GM23338 (cell line): Measurements from ENCODE around the gene ZIC2. TPM values are rescaled to one million over a fixed set of nuclear protein-coding genes. Genes with fewer than 3 reads are reported as not detected.

ENCODE experiments used
- ATAC-seq: fragments of 200-7000 bp; cut with Tn5 transposase; 3 replicates; pipeline ENCODE4 v1.9.1; 2020
- DNase-seq: peaks from one replicate; pipeline ENCODE4 v3.0.0-alpha.2; 2015; ENCODE audit warnings: low spot score
- H2AFZ ChIP-seq: fragments of 200-600 bp; sonication (generic); 2 replicates; pipeline ENCODE4 v1.8.0; 2016; ENCODE audit warnings: antibody characterized with exemption, mild to moderate bottlenecking, moderate library complexity
- H3F3A ChIP-seq: fragments of 200-600 bp; sonication (generic); replicated peaks from 2 replicates; pipeline ENCODE4 v1.8.0; 2017; ENCODE audit warnings: antibody characterized with exemption, mixed run types, low read depth
- H3K27ac ChIP-seq: fragments of 200-600 bp; sonication (generic); 2 replicates; pipeline ENCODE4 v1.6.1; 2016; ENCODE audit warnings: low read depth
- H3K27me3 ChIP-seq: fragments of 200-600 bp; sonication (generic); 2 replicates; pipeline ENCODE4 v1.8.0; 2016; ENCODE audit warnings: mild to moderate bottlenecking, mixed run types, moderate library complexity; ENCODE audit not compliant: insufficient read depth
- H3K36me3 ChIP-seq: fragments of 200-600 bp; sonication (generic); 2 replicates; pipeline ENCODE4 v1.8.0; 2016; ENCODE audit warnings: mild to moderate bottlenecking; ENCODE audit not compliant: insufficient read depth
- H3K4me1 ChIP-seq: fragments of 200-600 bp; sonication (generic); 2 replicates; pipeline ENCODE4 v1.8.0; 2016; ENCODE audit warnings: mild to moderate bottlenecking, moderate library complexity; ENCODE audit not compliant: insufficient read depth
- H3K4me2 ChIP-seq: fragments of 200-600 bp; sonication (generic); 2 replicates; pipeline ENCODE4 v1.7.1; 2017; ENCODE audit warnings: mixed run types
- H3K4me3 ChIP-seq: fragments of 200-600 bp; sonication (generic); 2 replicates; pipeline ENCODE4 v1.6.1; 2016; ENCODE audit warnings: mixed run types
- H3K79me2 ChIP-seq: fragments of 200-600 bp; sonication (generic); replicated peaks from 2 replicates; pipeline ENCODE4 v1.8.0; 2017; ENCODE audit warnings: mild to moderate bottlenecking; ENCODE audit not compliant: insufficient read depth
- H3K9me2 ChIP-seq: fragments of 200-600 bp; sonication (generic); 2 replicates; pipeline ENCODE4 v1.8.0; 2017; ENCODE audit not compliant: insufficient read depth
- H4K20me1 ChIP-seq: fragments of 200-600 bp; sonication (generic); replicated peaks from 2 replicates; pipeline ENCODE4 v1.8.0; 2017; ENCODE audit warnings: mild to moderate bottlenecking; ENCODE audit not compliant: insufficient read depth
- H3K27ac Mint-ChIP-seq: 2 replicates; pipeline ENCODE4 v1.8.0; 2020; ENCODE audit warnings: inconsistent platforms, mild to moderate bottlenecking, moderate library complexity, mixed read lengths
- H3K27me3 Mint-ChIP-seq: 3 replicates; pipeline ENCODE4 v1.8.0; 2022; ENCODE audit warnings: low read depth, mild to moderate bottlenecking, moderate library complexity, mixed read lengths, inconsistent platforms; ENCODE audit not compliant: insufficient read depth, poor library complexity
- H3K36me3 Mint-ChIP-seq: 3 replicates; pipeline ENCODE4 v1.8.0; 2021; ENCODE audit warnings: low read depth, mild to moderate bottlenecking, inconsistent platforms, moderate library complexity, mixed read lengths
- H3K4me1 Mint-ChIP-seq: 3 replicates; pipeline ENCODE4 v1.8.0; 2020; ENCODE audit warnings: mild to moderate bottlenecking, inconsistent platforms, mixed read lengths
- H3K4me3 Mint-ChIP-seq: 3 replicates; pipeline ENCODE4 v1.8.0; 2021; ENCODE audit warnings: moderate library complexity, mild to moderate bottlenecking, inconsistent platforms, mixed read lengths
- H3K9me3 Mint-ChIP-seq: 3 replicates; pipeline ENCODE4 v1.8.0; 2020; ENCODE audit warnings: moderate library complexity, mild to moderate bottlenecking, inconsistent platforms, mixed read lengths
- CREB1 ChIP-seq: fragments of 250-450 bp; sonication (Bioruptor Pico); IDR thresholded peaks from 2 replicates; pipeline ENCODE4 v1.5.0; 2020; ENCODE audit warnings: low read depth, mild to moderate bottlenecking, moderate library complexity
- EZH2 ChIP-seq: fragments of 200-600 bp; sonication (generic); IDR thresholded peaks from one replicate; pipeline ENCODE4 v1.8.0; 2017; ENCODE audit warnings: antibody characterized with exemption, mild to moderate bottlenecking, low read depth; ENCODE audit not compliant: unreplicated experiment
- NANOG ChIP-seq: IDR thresholded peaks from 2 replicates; pipeline ENCODE4 v1.6.1; 2016; ENCODE audit warnings: antibody characterized with exemption, borderline replicate concordance
- POLR2AphosphoS5 ChIP-seq: IDR thresholded peaks from 2 replicates; pipeline ENCODE4 v1.6.1; 2016; ENCODE audit warnings: antibody characterized with exemption, low read depth
- STAT1 ChIP-seq: IDR thresholded peaks from one replicate; pipeline ENCODE4 v1.6.1; 2016; ENCODE audit warnings: antibody characterized with exemption; ENCODE audit not compliant: unreplicated experiment
- ZNF114 ChIP-seq: fragments of 250-450 bp; sonication (Bioruptor Pico); IDR thresholded peaks from 2 replicates; pipeline ENCODE4 v1.5.0; 2020; ENCODE audit warnings: mild to moderate bottlenecking, moderate library complexity
- ZNF331 ChIP-seq: fragments of 250-450 bp; sonication (Bioruptor Pico); IDR thresholded peaks from 2 replicates; pipeline ENCODE4 v1.5.0; 2020; ENCODE audit warnings: low read depth, mild to moderate bottlenecking, moderate library complexity
- polyA plus RNA-seq: library from polyadenylated mRNA; unstranded; fragments of >200 nt; fragmentation: Nextera tagmentation; extraction: Ambion mirVana; gene quantifications from 2 replicates; pipeline ENCODE4 v1.2.1, GENCODE V29; 2016
- total RNA-seq: library from RNA; depleted of rRNA; stranded (reverse); fragments of >200 nt; shearing (Covaris generic); gene quantifications from 2 replicates; pipeline ENCODE4 v1.2.3, GENCODE V29; 2014
- TF ChIP-seq, protein P1 (sequence below), 2 experiments: fragments of 200-600 bp in 1 of 2; sonication (generic) in 1 of 2; conservative IDR thresholded peaks; 2 replicates each; pipeline versions ENCODE4 v1.5.1 to v1.6.1; 2016 to 2017; ENCODE audit warnings: antibody characterized with exemption in 2 of 2, low read depth in 2 of 2, mild to moderate bottlenecking in 2 of 2, moderate library complexity in 1 of 2
- TF ChIP-seq, protein P2 (sequence below): IDR thresholded peaks from one replicate; pipeline ENCODE4 v1.6.1; 2018; ENCODE audit warnings: antibody characterized with exemption; ENCODE audit not compliant: unreplicated experiment
- TF ChIP-seq, protein P3 (sequence below): IDR thresholded peaks from 2 replicates; pipeline ENCODE4 v1.6.1; 2016; ENCODE audit warnings: antibody characterized with exemption

ZIC2 gene
- total and polyA plus RNA-seq, 2 experiments from 2014 or later = 63.2 to 87.9 TPM

DNA sequence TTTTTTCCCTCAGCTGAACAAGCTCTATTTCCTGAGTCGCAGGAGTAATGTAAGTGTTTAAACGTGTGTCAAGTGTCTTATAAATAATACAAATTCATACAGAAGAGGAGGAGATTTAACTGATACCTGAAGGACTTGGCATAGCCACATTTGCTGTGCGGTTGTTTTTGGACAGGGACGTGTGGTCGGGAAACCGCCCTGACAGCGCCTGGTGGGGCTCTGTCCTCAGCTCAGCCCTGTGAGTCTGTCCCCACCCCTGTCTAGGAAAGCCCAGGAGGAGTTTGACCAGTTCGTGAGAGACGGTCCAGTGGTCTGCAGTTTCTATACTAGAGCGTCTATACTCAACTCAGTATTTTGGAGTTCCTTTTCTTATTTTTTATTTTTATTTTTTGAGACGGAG is 16.7 kb downstream of the ZIC2 start (continued):
- TF ChIP-seq, protein P1, sequence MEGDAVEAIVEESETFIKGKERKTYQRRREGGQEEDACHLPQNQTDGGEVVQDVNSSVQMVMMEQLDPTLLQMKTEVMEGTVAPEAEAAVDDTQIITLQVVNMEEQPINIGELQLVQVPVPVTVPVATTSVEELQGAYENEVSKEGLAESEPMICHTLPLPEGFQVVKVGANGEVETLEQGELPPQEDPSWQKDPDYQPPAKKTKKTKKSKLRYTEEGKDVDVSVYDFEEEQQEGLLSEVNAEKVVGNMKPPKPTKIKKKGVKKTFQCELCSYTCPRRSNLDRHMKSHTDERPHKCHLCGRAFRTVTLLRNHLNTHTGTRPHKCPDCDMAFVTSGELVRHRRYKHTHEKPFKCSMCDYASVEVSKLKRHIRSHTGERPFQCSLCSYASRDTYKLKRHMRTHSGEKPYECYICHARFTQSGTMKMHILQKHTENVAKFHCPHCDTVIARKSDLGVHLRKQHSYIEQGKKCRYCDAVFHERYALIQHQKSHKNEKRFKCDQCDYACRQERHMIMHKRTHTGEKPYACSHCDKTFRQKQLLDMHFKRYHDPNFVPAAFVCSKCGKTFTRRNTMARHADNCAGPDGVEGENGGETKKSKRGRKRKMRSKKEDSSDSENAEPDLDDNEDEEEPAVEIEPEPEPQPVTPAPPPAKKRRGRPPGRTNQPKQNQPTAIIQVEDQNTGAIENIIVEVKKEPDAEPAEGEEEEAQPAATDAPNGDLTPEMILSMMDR (conservative IDR thresholded peaks at IDR 0.05; ENCODE audit: low read depth in 2 of 2) = no peak
- no peak for TF ChIP-seq NANOG
- TF ChIP-seq EZH2 = no peak
- no peak for TF ChIP-seq ZNF114 (CRISPR knock-in tag)
- no peak for TF ChIP-seq POLR2AphosphoS5
- no peak for TF ChIP-seq ZNF331 (CRISPR knock-in tag)

DNA sequence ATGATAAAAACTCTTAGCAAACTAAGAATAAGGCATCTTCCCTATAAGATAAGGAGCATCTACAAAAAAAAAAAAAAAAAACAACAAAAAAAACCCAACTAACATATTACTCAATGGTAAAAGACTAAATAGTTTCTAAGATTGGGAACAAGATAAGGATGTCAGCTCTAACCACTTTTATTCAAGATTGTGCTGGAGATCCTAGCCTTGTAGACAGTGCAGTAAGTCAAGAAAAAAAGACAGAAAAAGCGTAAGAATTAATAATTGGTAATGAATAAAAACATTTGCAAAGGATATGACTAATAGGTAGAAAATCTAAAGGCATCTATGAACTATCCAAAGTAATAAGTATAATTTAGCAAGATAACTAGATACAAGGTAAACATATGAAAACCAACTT is 33.0 kb downstream of the ZIC2 start:
- H3K36me3 Mint-ChIP-seq = peaks cover under 1% of the 10 kb centered on the region; the same call in 2 of the 3 replicates
- no peak overlapping the region for H3K27ac Mint-ChIP-seq
- Histone ChIP-seq H3K4me1 (no peaks in the 10 kb centered on the region; the same call in 1 of the 2 replicates), H4K20me1 (no peaks in the 10 kb centered on the region), H3F3A (no peaks in the 10 kb centered on the region), H3K9me2 (no peaks in the 10 kb centered on the region), H3K36me3 (no peaks in the 10 kb centered on the region), H3K79me2 (no peaks in the 10 kb centered on the region), H3K4me2 (no peak overlapping the region), H3K27ac (no peak overlapping the region), H3K4me3 (no peak overlapping the region), H3K27me3 (no peaks in the 10 kb centered on the region), H2AFZ (no peak overlapping the region)
- peaks cover under 1% of the 10 kb centered on the region; the same call in 1 of the 3 replicates for H3K9me3 Mint-ChIP-seq
- no peaks in the 10 kb centered on the region for H3K27me3 Mint-ChIP-seq
- DNase-seq (no peak), ATAC-seq (no peak)
- no peak overlapping the region for H3K4me3 Mint-ChIP-seq
- no peaks in the 10 kb centered on the region; the same call in 2 of the 3 replicates for H3K4me1 Mint-ChIP-seq
- TF ChIP-seq CREB1 (CRISPR knock-in tag) = no peak
- TF ChIP-seq EZH2 = no peak
- TF ChIP-seq, protein P2, sequence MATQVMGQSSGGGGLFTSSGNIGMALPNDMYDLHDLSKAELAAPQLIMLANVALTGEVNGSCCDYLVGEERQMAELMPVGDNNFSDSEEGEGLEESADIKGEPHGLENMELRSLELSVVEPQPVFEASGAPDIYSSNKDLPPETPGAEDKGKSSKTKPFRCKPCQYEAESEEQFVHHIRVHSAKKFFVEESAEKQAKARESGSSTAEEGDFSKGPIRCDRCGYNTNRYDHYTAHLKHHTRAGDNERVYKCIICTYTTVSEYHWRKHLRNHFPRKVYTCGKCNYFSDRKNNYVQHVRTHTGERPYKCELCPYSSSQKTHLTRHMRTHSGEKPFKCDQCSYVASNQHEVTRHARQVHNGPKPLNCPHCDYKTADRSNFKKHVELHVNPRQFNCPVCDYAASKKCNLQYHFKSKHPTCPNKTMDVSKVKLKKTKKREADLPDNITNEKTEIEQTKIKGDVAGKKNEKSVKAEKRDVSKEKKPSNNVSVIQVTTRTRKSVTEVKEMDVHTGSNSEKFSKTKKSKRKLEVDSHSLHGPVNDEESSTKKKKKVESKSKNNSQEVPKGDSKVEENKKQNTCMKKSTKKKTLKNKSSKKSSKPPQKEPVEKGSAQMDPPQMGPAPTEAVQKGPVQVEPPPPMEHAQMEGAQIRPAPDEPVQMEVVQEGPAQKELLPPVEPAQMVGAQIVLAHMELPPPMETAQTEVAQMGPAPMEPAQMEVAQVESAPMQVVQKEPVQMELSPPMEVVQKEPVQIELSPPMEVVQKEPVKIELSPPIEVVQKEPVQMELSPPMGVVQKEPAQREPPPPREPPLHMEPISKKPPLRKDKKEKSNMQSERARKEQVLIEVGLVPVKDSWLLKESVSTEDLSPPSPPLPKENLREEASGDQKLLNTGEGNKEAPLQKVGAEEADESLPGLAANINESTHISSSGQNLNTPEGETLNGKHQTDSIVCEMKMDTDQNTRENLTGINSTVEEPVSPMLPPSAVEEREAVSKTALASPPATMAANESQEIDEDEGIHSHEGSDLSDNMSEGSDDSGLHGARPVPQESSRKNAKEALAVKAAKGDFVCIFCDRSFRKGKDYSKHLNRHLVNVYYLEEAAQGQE = no peak
- no peak for TF ChIP-seq STAT1
- TF ChIP-seq, protein P3, sequence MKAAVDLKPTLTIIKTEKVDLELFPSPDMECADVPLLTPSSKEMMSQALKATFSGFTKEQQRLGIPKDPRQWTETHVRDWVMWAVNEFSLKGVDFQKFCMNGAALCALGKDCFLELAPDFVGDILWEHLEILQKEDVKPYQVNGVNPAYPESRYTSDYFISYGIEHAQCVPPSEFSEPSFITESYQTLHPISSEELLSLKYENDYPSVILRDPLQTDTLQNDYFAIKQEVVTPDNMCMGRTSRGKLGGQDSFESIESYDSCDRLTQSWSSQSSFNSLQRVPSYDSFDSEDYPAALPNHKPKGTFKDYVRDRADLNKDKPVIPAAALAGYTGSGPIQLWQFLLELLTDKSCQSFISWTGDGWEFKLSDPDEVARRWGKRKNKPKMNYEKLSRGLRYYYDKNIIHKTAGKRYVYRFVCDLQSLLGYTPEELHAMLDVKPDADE = no peak
- TF ChIP-seq NANOG = no peak
- TF ChIP-seq, protein P1 (conservative IDR thresholded peaks at IDR 0.05; ENCODE audit: low read depth in 2 of 2) = no peak
